ENCODE measurements around the gene TMEM154. TPM values are rescaled to one million over a fixed set of nuclear protein-coding genes. Genes with fewer than 3 reads are reported as not detected.
A peak's percentile ranks its signal among the peaks of the same experiment; 100 is the strongest.

The TMEM154 gene
- total RNA-seq, 1 experiment from 2014 or later: 72.2 TPM

DNA sequence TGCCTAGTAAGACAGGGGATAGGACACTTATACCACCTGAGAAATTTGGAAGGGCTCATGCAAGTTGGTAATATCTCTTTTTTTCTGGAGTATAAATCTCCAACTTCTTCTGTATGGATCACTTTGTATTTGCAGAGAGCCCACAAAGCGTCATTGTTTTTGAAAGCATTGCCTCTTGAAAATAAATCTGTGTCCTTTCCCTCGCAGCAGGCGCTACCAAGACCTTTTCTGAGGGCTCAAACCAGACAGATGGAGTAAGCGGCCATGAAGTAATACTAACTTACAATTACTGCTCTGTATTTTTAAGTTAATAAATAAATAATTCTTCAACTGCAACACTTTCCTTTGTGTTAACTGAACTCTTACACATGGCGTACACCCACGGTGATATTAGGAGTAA is 87.9 kb downstream of the TMEM154 start:
- no peak for DNase-seq (ENCODE audit: low spot score)

DNA sequence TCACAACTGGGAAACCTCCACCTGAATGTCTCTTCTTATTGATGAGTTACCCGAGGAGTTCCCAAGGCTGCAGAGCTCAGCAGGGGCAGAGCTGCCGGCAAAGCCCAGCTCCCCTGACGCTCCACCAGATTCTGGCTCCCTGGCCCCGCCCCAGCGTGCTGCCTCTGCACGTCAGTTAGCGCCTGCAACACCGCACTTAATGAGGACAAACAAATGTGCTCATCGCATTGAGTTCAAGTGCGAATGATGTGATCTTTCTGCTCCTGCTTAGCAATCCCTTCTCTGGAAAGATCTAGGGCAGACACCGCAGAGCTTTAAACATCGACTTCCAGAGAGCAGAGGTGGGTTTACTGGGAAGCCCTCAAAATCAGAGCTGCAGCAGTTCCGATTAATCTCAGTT is 88.4 kb downstream of the TMEM154 start:
- DNase-seq (ENCODE audit: low spot score): no peak

DNA sequence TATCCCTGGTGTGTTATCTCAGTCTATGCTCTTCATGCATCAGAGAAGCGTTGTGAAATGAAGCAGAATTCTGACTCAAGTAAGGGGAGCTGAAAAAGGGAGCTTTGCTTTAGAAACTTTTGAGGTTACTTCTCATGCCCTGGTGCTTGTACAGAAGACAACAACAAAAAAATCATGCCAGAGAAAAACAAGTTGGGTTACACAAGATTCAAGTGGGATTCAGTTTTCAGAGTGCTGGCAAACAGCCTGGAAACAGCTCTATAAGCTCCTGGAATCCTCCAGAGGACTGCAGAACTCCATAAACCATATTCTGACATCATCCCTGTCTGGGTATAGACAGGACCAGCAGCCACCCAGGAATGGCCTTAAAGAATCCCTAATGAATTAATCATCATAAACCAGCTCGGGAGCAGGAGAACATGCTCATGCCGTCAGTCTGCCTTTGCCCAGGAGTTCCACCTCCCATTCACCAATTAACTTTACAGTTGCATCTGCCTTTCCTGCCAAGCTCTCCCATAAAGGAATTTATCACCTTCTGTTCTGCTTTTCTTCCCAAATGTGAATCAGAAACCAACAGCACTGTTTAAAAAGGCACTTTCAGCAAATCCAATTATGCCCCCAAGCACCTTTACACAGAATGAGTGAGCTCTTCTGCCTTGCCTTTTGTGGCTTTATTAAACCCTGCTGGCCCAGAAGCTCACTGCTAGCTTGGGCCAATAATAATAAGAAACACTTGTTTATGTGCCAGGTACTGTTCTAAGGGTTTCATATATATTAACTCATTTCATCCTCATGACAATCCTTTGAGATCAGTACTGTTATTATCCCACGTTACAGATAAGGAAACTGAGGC is 89.4 kb downstream of the TMEM154 start:
- DNase-seq (ENCODE audit: low spot score): peak; percentile 77

DNA sequence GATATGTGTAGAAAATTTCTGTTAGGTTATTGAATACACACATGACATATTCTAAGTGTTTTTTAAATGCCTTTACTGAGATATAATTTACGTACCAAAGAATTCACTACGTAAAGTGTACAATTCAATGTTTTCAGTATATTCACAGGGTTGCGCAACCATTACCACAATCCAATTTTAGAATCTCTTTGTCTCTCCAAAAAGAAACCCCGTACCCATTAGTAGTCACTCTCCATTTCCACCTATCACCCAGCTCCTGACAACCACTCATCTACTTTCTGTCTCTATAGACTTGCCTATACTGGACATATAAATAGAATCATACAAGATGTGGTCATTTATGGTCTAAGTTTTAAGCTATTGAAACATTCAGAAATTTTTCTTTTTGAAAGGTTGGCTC is 90.9 kb downstream of the TMEM154 start:
- DNase-seq (ENCODE audit: low spot score): no peak

DNA sequence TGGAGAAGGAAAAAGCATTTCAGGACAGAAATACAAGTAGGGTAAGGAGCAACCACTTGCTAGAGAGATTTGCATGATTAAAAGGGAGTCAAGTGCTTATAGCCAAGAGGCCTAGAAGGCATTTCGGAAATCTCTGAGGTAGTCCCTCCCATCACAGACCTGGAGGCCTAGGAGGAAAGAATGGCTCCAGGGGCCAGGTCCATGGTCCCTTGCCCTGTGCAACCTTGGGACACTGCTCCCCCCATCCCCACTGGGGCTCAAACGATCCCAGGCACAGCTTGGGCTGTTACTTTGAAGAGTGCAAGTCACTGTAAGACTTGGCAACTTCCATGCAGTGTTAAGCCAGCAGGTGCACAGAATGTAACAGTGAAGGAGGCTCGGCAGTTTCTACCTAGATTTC is 92.7 kb downstream of the TMEM154 start:
- no peak for DNase-seq (ENCODE audit: low spot score)

DNA sequence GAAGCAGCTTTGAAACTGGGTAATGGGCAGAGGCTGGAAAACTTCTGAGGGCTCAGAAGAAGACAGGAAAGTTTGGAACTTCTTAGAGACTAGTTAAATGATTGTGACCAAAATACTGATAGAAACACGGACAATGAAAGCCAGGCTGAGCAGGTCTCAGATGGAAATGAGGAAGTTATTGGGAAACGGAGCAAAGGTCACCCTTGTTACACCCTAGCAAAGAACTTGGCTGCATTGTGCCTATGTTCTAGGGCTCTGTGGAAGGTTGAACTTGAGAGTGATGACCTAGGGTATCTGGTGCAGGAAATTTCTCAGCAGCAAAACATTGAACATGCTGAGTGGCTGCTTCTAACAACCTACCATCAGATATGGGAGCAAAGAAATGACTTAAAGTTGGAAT is 93.1 kb downstream of the TMEM154 start:
- no peak for DNase-seq (ENCODE audit: low spot score)

DNA sequence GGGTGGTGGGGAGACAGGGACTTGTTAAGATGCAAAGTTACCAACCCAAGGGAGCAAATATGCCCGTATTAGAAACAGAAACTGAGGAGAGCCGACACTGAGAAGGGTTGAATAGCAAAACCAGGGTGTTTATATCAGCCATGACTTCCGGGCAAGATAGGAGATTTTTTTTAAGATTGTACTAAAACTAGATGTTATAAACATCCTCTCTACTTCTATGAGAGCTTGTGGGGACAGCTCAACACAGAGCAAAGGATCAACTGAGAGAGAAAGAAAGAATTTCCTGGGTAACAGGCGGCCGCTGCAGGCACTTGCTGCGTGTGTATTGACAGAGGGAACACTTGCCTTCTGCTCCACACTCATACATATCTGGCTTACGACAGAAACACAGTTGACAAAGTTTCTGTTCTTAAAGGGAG is 94.8 kb downstream of the TMEM154 start:
- DNase-seq (ENCODE audit: low spot score): no peak

DNA sequence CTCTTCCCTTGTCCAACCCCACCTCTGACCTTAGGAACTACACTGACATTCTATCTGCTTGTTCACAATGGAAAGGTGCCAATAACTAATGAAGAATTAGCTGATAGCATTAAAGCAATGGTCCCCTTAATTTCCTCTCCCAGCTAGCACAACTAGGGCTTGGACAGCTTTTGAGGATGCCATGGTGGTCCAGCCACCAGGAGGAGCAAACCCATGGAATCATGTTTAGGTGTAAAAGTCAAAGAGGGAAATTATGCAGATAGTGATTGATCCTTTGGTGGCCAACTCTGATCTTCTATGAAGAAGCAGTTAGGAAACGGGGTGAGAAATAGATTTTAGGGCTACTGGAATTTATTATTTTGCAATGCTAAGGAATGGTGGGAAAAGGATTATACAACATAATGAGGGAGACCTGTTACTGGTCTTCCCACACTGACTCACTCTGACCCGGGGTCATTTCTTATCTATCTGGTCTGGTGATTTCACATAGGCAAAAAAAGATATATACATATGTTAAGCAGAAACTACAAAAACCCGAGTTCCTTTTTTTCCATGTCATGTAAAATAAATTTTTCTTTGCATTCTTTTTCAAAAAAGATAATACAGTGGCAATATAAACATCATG is 98.1 kb downstream of the TMEM154 start:
- DNase-seq (ENCODE audit: low spot score): peak; percentile 67

DNA sequence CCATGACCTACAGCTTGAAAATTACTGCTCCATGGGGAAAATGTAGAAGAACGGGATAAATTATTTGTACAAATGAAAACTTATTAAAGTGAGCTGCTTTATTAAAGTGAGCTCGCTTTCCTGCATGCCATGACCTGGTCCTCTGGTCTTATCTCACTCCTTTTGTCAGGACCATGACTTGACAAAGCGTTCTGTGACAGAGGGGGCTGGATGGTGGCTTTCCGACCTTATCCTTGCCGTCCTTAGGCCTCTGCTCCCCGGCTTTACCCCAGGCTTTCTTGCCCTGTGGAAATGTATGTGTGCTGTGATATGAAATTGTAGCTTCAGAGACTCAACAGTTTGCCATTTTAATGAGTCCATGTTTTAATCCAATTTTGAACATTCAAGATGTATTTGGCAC is 99.9 kb downstream of the TMEM154 start:
- DNase-seq (ENCODE audit: low spot score): no peak

DNA sequence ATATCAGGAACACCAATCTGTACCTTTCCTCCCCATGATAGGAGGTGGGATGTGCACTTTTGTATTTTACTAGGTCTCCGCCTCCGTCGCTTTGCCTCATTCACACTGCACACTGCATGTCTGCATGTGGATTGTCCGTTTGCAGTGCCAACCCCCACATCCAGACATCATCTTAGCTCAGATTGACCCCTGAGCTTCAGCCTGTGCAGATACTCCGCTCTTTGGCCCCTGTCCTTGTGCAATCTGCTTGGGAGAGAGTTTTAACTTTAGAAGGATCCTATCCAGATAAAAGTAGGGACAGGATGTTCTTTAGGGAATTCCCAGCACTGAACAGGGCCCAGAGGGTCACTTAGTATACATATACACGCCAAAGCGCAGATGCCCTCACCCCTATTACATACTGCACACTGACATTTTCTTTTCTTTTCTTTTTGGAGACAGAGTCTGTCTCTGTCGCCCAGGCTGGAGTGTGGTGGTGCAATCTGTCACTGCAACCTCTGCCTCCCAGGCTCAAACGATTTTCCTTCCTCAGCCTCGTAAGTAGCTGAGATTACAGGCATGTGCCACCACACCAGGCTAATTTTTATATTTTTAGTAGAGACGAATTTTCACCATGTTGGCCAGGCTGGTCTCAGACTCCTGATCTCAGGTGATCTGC is 100.6 kb downstream of the TMEM154 start:
- DNase-seq (ENCODE audit: low spot score): no peak

DNA sequence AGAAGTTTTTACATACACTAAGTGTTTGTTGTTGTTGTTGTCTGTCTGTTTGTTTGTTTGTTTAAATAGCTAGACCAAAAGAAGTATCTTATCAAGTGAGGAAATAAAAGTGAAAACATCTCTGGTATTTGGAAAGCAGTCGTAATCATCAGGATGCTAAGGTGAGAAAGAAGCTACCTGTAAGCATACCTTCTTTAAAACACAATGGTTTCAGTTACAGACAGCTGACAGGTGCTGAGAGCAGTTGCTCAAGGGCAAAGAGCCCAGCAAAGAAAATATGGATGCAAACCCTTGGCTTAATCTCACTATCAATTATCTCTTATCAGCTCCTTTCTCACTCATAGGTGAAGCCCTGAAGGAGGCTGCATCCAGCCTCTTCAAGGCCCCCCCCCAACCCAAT is 101.1 kb downstream of the TMEM154 start:
- no peak for DNase-seq (ENCODE audit: low spot score)

DNA sequence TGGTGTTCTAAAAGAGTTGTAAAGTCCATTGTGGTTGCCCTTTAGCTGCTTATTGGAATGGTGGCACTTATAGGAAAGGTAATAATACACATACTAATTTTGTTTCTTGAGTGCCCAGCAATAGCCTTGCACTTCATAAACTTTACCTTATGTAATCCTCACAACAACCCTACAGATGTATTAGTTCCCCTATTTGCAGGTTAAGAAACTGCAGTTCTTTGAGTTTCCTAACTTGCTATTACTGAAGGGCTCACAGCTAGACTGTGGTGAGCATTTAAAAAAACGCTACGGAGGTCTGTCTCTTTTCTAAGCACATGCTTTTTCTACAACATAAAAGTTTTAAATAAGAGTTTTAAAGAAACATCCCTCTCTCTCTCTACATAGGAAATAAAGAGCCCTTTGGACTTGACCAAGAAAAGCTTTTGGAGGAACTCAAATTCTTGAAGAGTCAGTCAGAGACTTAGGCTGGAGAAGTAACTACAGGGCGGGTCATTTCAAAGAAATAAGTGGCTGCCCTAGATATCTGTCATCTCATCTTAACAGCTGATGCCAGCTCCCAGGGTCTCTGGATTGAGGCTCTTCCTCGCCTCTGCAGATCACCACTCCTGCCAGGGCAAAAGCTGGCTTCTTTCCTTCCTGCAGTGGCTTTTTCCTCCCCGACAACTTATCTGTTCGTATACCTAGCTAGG is 101.9 kb downstream of the TMEM154 start:
- no peak for DNase-seq (ENCODE audit: low spot score)

DNA sequence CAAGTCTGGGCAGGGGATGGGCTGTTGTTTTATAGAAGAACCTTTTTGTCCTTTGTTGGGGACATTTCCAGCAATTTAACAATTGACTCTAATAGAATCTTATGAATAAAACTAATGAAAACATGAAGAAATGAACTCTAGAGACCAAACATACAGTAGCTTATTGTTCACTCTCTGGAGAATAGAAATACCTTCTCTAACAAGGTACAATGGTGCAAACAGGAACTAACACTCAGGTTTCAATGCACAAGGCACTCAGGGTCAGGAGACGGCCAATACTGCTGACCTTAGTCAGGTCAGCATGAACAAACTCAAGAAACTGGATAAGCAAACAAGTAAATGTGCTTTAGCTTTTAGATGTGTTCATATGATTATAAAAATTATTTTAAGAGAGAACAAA is 104.3 kb downstream of the TMEM154 start:
- no peak for DNase-seq (ENCODE audit: low spot score)

DNA sequence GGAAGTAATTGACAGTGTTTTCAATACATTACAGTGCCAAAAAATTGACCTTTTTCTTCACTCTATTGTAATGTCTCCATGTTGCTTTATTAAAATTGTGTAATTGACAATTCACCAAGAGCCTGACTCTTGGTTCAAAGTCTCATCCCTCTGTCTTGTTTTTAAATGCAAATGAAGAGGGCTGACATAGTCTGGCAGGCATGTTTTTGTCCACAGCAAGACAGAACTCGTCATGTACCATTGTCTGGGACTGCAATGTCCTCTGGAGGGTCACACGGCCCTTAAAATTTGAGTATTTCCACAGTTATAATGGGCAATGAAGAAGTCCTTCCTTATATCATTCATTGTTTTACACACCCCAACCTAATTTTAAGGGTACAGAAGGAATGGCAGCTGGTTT is 105.9 kb downstream of the TMEM154 start:
- DNase-seq (ENCODE audit: low spot score): no peak

DNA sequence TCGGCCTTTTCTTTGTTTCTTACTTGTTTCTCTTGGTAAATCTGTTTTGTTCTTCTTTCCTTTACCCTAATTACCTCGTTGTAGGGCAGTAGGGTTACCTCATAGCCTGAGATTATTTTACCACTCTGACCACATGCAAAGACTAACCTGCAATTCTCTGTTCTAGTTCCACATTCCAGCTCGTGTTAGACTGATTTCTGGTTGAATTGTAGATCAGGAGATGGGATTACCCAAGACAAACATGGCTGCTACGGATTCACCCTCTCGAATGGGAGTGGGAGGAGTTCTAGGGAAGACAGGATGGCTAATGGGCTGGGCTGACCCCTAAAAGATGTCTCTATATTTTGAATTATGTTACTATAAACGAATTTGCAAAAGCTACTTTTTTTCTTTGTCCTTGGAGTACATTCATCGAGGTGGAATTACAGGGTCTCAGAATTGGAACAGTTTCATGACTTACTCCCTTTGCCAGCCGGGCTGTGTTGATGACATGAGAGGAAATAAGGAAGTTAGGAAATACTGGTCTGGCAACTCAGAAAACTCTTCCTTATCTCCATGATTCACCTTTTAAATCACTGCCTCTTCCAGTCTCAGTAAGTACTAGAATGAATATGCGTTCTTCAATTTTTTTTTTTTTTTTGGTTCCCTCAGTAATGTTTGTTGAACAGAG is 107.2 kb downstream of the TMEM154 start:
- peak; percentile 73 for DNase-seq (ENCODE audit: low spot score)

DNA sequence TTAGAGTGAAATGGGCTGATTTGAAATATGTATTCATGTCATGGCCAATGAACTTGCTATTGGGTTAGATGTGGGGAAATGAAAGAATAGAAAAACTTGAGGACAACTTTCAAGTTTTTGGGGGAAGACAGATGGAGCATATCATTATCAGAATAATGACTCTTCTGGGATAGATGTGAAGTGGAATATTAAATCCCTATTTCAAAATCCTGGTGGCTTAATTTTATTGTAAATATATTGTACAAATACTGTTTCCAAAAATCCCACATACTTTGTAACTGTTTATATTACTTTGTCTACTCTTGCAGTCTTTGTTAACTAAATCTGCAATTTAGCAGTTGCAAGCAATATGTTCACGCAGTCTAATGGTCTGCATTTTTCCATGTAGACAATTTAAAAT is 108.0 kb downstream of the TMEM154 start:
- no peak for DNase-seq (ENCODE audit: low spot score)

DNA sequence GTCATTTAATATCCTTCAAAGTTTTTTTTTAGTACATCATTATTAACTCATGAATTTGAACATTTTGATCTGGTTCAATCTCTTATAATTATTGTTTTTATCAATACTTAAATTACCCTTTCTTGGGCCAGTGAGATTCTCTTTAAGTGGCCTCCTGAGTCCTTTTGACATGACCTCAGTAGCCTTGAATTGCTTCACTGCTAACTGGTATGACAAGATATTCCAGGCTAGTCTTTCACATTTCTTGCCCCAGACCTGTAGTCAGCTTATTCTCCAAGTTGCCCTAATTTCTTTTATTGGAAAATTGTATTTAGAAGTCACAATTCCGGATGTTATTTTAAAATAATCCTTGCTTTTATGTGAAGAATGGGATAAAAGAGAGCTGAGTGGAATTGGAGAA is 108.5 kb downstream of the TMEM154 start:
- DNase-seq (ENCODE audit: low spot score): no peak

Other genes with a start within 250 kb of the TMEM154 start
- gene FBXW7, start 143.9 kb downstream of the TMEM154 start, total RNA-seq (2014; rRNA removed; shearing (Covaris generic)): 14.2 and 29.9 TPM in 2 replicates
- 0.62 and 1.5 TPM in 2 replicates for gene TIGD4, start 99.7 kb upstream of the TMEM154 start, total RNA-seq (2014; rRNA removed; shearing (Covaris generic))
- 42.9 and 52.6 TPM in 2 replicates for gene ARFIP1, start 100.0 kb upstream of the TMEM154 start, total RNA-seq (2014; rRNA removed; shearing (Covaris generic))